HG03432 (cell line): ENCODE results near the gene ZBTB49.
"Not testable (repeated sequence)": the region's sequence is repeated elsewhere in the genome, so short reads cannot be mapped to it uniquely, and the experiment has no call there.

Experiments used
- ATAC-seq: cut with Tn5 transposase; IDR thresholded peaks from one replicate; pipeline ENCODE4 v1.9.1; 2021; ENCODE audit warnings: mild to moderate bottlenecking, moderate library complexity; ENCODE audit not compliant: unreplicated experiment

The ZBTB49 gene

DNA sequence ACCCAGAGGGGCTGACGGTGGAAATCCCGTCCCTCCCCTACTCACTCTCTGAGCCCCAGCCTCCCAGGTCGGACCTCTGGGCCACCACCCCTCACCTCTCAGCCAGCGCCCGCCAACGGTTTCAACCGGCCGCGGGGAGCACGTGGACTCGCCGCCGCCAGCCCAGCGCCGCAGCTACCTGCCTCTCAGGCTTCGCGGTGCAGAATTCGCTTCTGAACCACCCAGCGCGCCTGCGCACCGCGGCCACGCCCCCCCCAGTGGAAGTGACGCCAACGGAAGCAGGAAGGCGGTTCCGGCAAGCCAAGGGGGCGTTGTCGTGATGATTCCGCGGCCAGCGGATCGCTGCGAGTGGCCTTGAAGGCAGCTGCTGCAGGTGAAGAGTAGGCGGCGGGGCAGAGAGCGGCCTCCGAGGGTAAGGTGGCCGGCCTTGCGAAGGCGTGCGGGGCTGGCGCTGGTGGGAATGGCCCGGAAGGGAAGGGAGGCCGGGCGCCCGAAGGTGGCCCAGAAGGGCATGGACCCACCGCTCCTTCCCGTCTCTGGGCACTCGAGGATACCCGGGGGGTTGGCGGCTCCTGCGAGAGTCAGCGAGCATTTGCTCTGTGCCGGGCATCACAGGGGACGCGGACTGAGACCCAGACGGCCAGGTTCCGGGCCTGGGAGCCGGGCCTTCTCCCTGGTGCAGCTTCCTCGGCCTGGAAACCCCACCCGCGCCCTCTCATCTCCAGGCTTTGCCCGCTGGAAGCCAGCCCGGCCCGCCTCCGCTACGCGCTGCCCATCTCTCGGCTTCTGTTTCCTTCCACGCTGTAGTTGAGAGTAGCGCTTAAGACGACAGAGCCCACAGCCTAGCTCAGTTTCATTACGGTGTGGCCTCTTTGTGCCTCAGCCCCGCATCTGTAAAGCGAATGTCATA lies at the start of gene ZBTB49, which contains the start of gene LYAR:
ZBTB49 (plus strand) TSS at position 311 of the 910 bp plus-strand sequence. CDS start 9,695 bp downstream, outside the sequence.
LYAR (minus strand) TSS at position 214 of the 910 bp plus-strand sequence. CDS start 6,412 bp downstream, outside the sequence.
- ATAC-seq, result peak; percentile 91

GRCh38 chr4:4245172-4245571 lies 44.9 kb upstream of the ZBTB49 start:
- no peak for ATAC-seq

DNA sequence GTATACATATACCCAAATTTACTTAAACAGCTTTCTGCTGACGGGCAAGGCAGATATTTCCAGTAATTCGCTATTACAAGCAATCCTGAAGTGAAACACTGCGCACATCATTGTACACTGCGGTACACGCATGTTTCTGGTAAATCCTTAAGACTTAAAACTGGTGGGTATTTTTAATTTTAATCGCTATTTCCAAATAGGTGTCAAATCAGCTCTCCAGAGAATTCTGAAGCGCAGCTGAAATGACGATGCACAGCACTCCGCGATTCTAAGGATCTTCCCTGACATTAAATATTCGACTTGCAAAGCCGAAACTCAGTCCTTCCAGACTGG lies 42.4 kb upstream of the ZBTB49 start:
- peak; percentile 11 for ATAC-seq

GRCh38 chr4:4248029-4248884 lies 41.8 kb upstream of the ZBTB49 start, which contains the start of gene TMEM128:
Gene TMEM128 (minus strand): TSS chr4:4248223. CDS start chr4:4248202, 21 bp downstream.
- peak; percentile 97 for ATAC-seq

- no peak for ATAC-seq
These were observed 41.2 kb upstream of the ZBTB49 start for GRCh38 chr4:4248885-4249203.

GRCh38 chr4:4249342-4249741 lies 40.7 kb upstream of the ZBTB49 start:
- ATAC-seq, result not testable (repeated sequence)

GRCh38 chr4:4249866-4250265 lies 40.2 kb upstream of the ZBTB49 start:
- ATAC-seq, result no peak

GRCh38 chr4:4254199-4254598 lies 35.9 kb upstream of the ZBTB49 start:
- no peak for ATAC-seq

- ATAC-seq, result no peak
These were observed 35.4 kb upstream of the ZBTB49 start for GRCh38 chr4:4254666-4255065.

DNA sequence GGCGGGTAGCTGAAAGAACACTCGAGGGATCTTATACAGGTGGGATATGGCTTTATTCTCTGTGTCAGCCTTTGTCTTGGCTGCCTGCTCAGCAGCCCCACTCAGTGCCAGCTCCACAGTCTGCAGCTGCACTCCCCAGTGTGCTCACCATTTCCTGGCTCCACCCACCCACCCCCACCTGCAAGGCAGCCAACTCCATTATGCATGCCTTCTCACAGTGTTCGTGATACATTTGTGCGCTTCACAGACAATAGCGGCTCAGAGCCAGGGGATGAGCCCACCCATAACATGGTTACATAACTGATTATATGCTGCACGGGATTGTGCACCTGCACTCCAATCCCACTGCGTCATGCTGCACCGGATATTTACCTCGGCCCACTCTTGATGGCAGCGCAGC lies 33.3 kb upstream of the ZBTB49 start:
- no peak for ATAC-seq

GRCh38 chr4:4257705-4258104 lies 32.3 kb upstream of the ZBTB49 start:
- not testable (repeated sequence) for ATAC-seq

DNA sequence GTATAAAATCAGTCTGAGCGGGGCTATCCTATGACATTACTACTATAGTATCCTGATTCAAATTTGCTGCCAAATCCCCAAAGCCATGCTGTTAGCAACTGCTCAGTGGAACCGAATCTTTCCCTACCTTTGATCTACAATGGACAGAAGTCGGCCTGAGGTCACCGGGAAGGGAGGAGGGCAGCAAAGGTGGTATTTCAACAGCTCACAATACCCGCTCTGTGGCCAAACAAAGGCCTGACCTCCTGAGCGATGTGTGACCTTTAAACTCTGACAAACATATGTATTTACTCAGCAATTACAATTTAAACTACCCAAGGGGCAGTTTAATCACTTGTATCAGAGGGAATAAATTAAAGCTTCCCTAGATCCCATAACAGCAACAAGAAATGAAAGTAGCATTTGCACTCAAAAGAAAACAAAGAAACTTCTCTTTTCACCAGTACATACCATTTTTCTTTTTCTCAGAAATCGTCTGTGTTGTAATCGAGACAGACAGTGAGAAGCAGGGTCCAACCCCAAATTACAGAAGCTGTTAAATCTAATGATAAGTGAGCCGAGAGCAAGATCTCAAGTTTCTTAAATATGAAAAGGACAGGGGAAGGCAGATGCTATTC lies 30.5 kb upstream of the ZBTB49 start:
- ATAC-seq, result no peak

- ATAC-seq, result peak; percentile 78
These were observed 29.8 kb upstream of the ZBTB49 start for GRCh38 chr4:4260185-4260751.

- no peak for ATAC-seq
These were observed 22.1 kb upstream of the ZBTB49 start for GRCh38 chr4:4267981-4268380.

GRCh38 chr4:4268776-4269175 lies 21.3 kb upstream of the ZBTB49 start:
- no peak for ATAC-seq

- ATAC-seq, result no peak
These were observed 20.7 kb upstream of the ZBTB49 start for GRCh38 chr4:4269331-4269731.

DNA sequence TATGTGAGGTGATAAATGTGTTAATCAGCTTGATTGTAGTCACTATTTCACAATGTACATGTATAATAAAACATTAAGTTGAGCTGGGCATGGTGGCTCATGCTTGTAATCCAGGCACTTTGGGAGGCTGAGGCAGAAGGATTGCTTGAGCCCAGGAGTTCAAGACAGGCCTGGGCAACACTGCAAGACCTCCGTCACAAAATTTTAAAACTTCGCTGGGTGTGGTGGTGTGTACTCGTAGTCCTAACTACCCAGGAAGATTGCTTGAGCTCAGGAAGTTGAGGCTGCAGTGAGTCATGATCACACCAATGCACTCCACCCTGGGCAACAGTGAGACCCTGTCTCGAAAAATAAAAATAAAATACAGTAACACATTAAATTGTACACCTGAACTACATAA lies 20.2 kb upstream of the ZBTB49 start:
- no peak for ATAC-seq

DNA sequence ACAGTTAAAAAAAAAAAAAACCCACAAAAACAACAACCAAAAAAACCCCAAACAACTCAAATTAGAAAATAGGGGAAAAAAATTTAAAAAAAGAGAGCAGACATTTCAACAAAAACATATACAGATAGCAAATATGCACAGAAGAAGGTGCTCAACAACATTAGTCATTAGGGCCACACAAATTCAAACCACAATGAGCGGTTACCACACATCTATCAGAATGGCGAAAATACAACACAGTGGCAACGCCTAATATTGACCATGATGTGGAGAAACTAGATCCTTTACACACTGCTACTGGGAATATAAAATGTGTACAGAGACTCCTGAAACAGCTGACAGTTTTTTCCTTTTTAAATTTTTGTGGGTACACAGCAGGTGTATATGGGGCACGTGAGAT lies 19.5 kb upstream of the ZBTB49 start:
- ATAC-seq, result no peak

GRCh38 chr4:4271912-4272311 lies 18.1 kb upstream of the ZBTB49 start:
- no peak for ATAC-seq

DNA sequence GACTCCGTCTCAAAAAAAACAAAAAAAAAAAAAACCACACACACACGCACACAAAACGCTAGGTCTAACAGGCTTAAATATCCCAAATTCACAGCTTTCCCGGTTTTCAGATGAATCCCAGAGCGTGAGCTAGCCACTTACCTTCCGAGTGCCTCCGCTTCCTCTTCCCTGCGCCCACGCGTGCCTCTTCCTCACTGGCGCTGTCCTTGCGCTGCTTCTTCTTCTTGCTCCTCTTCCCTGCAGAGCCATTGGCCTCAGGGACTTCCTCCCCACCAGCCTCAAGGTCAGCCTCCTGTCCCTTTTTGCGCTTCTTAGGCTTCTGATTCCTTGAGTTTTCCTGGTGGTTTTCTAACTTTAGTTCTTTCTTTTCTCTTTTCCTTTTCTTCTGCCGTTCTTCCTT lies 15.8 kb upstream of the ZBTB49 start:
- no peak for ATAC-seq

DNA sequence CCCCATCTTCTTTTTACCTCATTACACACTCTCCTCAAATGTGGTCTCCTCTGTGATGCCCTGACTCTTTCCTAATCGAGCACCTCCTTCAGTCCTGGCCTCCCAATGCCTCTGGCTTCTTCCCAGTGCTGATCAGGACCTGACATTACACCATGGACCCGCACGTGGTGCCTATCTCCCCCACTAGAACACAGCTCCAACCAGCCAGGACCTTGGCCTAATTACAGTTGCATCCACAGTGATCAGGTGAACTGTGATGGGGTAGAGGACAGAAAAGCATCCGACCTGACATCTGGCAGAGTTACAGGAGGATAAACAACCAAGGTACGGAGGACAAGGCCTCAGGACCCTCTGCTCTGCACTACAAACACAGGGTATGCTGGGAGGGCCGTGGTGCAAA lies 12.5 kb upstream of the ZBTB49 start:
- no peak for ATAC-seq
